ENCODE results near the gene PRDX2.
A peak's percentile ranks its signal among the peaks of the same experiment; 100 is the strongest.
"Not testable (repeated sequence)": the region's sequence is repeated elsewhere in the genome, so short reads cannot be mapped to it uniquely, and the experiment has no call there.

The PRDX2 gene

DNA sequence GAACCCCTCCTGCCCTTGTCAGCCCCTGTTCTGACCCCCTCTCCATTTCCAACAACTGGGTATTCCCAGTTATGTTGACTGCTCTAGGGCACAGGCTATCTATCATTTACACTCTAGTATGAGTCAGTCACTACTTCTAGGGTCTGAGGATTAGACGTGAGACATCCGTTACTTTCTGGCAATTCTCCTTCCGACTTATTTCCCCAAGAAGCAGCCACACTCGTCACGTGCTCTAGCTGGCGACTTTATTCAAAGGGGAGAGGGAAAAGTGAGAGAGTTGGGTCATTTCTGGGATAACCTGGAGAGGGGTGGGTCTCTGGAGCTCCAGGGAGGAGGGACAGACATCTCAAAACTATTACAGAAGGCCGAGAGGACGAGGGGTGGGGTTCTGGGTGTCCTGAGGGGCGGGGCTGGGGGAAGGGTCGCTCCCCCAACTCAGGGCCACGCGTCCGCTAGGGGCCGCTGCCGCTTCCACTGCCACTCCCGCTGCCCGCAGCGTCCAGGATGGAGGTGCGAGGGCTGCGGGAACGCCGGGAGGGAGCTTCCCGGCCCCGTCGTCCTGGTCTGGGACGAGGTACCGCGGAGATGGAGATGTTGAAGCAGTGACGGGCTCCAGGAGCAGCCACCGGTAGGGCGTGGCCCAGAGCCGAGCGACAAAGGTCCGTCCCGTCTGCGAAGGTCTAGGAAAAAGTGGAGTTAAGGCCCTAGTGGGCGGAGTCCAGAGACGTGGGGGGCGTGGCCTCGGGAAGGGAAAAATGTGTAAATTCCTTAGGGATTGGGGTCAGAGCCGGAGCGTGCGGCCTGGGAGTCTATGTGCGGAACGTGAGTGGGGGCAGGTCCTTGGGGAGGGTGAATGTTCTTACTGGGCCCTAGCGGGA is 23.9 kb upstream of the PRDX2 start:
- no peak for DNase-seq

DNA sequence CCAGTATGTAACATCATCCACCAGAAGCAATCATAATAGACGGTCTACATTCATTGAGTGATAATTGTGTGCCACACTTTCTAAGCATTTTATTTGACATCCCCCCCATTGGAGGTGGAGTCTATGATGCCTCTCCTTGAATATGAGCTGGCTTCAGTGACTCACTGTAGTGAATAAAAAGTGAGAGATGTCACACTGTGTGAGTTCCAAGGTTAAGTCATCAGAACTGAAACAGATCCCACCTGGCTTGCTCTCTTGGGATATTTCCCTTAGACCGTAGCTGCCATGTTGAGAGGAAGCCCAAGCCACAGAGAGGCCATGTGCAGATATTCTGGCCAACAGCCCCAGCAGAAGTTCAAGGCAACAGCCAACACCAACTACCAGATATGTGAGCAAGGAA is 20.2 kb upstream of the PRDX2 start:
- no peak for DNase-seq

DNA sequence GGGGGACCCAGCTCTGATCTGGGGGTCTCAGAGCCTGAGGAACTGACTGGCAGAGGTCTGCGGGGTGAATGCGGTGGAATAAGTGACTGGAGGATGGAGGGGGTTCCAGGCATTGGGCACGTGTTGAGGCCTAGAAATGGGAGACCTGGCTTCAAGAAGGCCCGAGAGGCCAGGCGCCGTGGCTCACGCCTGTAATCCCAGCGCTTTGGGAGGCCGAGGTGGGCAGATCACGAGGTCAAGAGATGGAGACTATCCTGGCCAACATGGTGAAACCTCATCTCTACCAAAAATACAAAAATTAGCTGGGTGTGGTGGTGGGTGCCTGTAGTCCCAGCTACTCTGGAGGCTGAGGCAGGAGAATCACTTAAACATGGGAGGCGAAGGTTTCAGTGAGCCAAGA is 16.2 kb upstream of the PRDX2 start:
- DNase-seq: not testable (repeated sequence)

DNA sequence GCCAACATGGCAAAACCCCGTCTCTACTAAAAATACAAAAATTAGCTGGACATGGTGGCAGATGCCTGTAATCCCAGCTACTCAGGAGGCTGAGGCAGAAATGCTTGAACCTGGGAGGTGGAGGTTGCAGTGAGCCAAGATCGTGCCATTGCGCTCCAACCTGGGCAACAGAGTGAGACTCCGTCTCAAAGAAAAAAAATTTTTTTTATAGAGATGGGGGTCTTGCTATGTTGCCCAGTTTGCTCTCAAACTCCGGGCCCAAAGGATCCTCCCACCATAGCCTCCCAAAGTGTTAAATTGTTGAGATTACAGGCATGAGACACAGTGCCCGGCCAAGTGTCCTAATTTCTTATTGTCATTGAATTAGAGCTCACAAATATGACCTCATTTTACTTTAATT is 15.6 kb upstream of the PRDX2 start:
- DNase-seq: not testable (repeated sequence)

DNA sequence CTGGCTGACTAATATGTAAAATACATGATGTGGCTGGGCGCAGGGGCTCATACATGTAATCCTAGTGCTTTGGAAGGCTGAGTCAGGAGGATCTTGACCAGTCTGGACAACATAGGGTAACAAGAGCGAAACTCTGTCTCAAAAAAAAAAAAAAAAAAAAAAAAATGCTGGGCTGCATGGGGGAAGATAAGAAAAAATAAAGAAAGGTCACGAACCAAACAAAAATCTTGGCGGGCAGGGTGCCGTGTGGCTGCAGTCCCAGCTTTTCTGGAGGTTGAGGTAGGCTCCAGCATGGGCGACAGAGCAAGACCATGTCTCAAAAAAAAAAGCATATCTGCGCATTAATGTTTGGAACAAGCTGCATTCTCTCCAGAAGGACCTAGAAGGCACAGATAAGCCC is 13.5 kb upstream of the PRDX2 start:
- no peak for DNase-seq

DNA sequence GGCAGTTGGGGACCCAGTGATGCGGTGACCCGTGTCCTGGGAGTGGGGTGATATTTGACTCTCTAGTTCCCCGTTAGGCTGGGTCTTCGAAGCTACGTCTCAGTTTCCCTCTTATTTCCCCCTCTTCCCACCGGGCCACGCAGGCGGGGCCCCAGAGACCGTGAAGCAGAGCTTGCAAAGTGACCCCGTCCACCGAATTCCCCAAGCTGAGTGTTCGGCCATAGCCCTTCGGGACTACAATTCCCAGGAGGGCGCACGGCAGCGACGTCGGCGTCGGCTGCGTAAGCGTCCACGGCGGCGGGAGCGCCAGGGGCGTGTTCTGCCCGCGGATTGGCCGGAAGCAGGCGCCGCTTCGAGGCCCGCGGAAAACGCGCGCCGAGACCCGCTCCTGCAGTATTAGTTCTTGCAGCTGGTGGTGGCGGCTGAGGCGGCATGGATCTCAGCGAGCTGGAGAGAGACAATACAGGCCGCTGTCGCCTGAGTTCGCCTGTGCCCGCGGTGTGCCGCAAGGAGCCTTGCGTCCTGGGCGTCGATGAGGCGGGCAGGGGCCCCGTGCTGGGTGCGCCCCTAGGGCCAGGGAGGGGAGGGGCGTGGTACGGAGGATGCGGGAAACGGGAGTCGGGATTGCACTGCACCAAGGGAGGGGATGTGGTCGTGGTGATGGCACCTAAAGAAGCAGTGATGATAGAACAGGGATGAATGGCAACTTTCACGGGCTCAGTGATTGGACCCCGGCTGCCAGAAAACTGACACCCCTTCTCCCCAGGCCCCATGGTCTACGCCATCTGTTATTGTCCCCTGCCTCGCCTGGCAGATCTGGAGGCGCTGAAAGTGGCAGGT is 4.9 kb upstream of the PRDX2 start, which contains the start of gene RNASEH2A:
RNASEH2A (plus strand) TSS at position 343 of the 840 bp plus-strand sequence; CDS start at position 433, 90 bp downstream.
- DNase-seq: peak; percentile 85

DNA sequence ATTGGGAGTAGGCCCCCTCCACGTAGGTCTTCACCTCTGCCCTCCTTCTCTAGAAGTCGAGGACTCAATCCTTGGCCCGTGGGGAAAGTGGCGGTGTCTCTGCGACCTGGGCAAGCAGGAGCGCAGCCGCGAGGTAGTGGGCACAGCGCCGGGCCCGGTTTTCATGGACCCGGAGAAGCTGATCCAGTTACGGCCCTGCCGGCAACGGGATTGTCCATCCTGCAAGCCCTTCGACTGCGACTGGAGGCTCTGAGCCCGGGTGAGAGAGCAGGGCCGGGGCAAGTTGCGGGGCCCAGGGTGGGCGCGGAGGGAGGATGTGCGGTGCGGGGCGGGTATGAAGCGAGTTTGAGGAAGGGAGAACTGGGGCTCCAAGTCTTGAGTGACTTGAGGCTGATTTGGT is 2.5 kb upstream of the PRDX2 start:
- no peak for DNase-seq

DNA sequence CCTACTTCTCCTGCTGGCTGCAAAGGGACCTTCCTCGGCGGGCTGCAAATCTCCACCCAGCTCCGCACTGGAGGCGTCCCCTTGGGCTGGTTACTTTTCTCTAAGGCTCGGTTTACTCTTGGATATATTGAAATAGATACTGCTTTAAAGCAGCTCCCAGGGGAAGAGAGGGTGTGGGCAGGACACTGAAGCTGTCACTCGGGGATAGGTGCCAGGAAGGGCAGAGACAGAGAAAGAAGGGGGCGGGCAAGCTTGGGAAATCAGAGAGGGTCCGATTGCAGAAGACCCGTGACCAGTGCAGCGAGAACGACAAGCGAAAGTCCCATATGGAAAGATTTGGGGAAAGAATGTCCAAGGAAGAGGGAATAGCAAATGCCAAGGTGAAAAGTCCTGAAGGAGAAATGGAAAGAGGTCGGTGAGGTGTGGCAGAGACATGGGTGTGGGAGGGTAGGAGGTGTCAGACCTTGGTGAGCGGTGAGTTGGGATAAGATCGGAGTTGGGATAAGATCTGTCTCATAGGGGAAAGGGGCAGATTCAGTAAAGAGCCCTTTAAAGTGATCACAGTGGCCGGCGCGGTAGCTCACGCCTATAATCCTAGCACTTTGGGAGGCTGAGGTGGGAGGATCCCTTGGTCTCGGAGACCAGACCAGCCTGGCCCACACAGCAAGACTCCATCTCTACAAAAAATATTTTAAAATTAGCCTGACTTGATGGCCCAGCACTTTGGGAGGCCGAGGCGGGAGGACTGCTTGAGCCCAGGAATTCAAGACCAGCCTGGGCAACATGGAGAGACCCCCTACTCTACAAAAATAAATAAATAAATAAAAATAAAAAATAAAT is 887 bp upstream of the PRDX2 start:
- no peak for DNase-seq

DNA sequence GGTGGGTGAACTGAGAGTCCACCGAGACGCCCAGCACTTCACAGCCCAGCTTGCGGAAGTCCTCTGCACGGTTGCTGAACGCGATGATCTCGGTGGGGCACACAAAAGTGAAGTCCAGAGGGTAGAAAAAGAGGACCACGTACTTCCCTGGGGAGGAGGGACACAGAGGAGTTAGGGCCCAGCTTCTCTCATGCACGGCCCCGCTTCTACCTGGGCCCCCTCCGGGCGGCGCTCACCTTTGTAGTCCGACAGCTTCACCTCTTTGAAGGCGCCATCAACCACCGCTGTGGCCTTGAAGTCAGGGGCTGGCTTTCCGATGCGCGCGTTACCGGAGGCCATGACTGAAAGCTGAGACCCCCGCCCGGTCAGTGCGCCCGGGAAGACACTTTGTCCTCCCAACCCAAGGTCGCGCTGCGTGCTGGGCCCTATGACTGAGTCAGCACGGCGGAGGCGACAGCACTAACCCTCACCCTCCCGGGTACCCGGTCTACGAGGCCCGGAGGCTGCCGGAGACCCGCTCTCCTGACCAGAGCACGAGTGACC is 606 bp downstream of the PRDX2 start:
- DNase-seq: no peak

DNA sequence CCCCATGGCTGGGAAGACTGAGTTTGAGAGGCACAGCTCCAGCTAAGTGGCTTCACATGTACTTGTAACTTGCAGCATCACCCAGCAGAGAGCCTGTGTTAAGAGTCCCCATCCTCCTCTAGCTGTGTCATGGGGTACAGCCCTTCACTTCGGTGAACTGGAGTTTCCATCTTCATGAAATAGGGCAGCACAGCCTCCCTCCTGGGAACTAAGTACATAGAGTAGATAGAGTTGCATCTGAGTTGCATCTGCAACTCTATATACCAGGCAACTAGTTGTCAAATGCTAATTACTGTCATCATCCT is 1.2 kb downstream of the PRDX2 start:
- no peak for DNase-seq

DNA sequence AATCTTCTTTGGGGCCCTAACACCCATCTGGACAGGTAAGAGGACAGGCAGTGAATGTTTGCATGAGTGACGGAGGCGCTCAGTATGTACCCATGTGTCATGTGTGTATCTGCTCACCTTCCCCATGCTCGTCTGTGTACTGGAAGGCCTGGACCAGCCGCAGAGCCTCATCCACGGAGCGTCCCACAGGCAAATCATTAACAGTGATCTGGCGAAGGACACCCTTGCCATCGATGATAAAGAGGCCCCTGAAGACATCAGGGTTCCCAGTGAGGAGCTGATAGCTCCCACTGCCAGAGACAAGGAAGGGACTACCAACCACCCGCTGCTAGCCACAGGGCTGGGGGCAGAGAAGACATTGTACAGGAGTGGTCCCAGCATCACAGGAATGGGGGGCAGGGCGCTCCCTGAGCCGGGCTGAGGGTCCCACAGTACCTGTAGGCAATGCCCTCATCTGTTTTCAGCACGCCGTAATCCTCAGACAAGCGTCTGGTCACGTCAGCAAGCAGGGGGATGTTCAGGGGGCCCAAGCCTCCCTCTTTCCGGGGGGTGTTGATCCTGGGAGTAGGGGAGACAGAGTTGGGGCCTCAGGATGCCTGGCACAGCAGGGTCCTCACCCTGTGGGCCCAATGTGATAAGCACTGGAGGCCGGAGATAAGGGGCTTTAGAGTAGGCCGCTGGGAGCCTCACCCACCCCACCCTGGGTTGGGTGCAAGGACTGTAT is 1.7 kb downstream of the PRDX2 start:
- no peak for DNase-seq

DNA sequence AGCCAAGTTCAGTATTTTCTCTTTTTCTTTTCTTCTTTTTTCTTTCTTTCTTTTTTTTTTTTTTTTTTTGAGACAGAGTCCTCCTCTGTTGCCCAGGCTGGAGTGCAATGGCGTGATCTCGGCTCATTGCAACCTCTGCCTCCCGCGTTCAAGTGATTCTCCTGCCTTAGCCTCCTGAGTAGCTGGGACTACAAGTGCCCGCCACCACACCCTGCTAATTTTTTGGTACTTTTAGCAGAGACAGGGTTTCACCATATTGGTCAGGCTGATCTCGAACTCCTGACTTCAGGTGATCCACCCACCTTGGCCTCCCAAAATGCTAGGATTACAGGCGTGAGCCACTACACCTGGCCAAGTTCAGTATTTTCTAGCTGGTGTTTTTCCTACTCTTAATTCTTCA is 4.0 kb downstream of the PRDX2 start:
- not testable (repeated sequence) for DNase-seq

DNA sequence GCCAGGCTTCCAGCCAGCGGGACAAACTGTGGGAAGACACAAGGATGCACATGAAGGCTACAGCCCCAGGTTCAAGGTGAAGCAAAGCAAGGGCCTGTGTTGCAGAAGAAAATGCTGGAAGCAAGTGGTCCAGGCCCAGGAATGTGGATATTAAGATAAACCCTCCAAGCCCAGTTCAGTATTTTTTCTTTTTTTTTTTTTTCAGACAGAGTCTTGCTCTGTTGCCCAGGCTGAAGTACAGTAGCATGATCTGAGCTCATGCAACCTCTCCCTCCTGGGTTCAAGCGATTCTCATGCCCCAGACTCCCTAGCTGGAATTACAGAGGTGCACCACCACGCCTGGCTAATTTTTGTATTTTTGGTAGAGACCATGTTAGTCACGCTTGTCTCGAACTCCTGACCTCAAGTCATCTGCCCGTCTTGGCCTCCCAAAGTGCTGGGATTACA is 4.4 kb downstream of the PRDX2 start:
- DNase-seq: no peak

DNA sequence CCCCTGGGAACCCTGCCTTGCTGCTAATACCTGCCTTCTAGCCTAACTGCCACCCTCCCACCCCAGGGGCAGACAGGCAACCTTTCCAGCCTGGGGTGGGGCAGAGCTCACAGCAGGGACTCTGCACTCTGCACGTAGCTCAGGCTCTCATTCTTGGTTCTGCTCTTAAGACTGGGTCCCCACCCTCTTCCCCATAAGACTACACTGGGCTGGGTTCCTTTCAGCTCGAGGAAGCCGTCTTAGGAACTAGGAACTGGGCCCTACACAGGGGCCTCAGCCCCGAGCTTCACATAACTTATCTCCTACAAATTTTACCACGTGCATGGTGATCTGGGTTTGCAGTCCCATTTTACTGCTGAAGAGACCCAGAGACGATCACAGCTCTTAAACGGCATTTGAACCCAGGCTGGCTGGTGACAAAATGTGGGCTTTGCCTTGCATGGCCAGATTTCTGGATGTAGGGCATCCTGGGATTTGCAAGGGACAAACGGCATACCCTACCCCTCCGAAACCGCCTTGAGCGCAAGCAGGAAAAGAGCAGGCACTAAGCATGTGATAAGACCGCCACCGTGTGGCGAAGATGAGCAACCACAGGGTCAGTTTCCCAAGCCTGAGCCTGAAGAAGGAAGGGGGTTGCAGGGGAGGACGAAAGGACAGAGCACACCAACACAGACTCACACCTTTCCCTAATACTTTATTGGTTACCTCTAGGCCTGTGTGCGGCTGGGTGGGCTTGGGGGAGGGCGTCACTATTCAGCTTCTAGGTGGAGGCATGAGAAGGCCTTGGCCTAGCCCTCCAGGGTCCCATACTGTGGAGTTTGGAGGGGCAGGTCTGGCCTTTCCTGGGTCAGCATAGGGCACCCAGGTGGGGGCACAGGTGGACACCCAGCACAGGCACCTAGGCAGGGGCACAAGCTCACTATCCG is 5.2 kb downstream of the PRDX2 start:
- peak; percentile 74 for DNase-seq

DNA sequence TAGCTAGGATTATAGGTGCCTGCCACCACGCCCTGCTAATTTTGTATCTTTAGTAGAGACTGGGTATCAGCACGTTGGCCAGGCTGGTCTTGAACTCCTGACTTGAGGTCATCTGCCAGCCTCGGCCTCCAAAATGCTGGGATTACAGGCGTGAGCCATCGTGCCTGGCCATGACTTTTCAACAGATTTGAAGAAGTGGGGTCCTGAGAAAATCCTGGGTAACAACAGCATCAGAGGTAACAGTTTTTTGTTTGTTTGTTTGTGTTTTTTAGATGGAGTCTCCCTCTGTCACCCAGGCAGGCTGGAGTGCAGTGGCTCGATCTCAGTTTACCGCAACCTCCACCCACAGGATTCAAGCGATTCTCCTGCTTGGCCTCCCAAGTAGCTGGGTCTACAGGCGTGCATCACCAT is 6.6 kb downstream of the PRDX2 start:
- DNase-seq: no peak

DNA sequence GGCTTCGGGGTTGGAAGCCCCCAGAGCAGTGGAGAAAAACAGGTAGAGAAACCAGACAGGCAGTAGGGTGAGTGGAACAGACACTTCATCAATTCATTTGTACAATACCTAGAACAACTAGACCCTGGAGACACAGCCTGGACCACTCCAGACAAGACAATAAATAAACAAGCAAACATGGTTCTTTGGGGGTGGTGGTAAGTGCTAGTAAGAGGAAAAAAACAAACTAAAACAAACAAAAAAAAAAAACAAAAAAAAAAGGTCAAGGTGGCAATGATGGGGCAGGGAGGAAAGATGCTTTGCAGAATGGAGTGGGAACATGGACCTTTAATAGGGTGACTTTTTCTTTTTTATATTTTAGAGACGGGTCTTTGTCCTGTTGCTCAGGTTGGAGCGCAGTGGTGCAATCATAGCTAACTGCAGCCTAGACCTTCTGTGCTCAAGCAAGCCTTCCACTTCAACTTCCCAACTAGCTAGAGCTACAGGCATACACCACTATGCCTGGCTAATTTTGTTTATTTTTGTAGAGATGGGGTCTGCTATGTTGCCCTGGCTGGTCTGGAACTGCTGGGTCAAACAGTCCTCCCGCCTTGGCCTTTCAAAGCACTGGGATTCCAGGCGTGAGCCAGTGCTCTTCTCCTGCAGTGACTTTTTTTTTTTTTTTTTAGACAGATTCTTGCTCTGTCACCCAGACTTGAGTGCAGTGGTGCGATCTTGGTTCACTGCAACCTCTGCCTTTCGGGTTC is 7.2 kb downstream of the PRDX2 start:
- DNase-seq: no peak

DNA sequence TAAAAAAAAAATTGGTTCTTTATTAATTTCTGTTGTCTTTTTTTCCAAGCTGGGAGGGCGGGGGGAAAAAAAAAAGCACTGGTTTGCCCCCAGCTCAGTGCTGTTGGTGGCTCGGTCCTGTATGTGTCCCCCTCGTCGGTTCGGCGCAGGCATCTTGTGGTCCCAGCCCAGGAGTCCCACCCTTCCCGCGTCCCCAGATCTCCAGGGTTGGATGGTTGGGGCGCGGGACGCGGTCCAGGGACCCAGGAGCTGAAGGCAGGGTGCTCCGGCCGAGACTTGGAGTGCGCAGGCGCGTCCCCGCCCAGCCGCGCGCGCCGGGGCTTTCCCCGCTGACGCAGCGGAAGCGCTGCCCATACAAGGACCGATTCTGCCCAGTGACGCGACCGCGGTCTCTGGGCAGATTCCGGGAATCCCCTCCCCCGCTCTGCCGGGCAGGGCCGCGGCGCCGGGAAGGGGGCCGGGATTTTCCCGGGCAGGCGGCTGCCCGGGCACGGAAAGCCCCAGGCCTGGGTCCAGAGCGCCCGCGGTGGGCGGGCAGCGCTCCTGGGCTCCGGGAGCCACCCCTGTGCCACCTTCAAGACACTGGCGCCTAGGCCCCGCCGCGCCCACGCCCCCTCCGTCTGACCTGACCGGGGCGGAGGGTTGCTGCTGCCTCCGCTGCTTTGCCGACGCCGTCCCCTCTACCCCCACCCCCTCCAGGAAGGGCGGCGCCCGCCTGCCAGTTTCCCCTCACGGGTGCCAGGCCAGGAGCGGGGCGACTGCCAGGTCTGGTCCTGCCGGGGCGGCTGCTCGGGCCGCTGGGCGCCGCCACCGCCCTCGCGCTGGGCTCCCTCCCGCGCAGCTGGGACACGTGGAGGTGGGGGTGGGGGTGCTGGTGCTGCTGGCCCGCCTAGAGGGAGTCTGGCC is 8.1 kb downstream of the PRDX2 start:
- DNase-seq: peak; percentile 96

DNA sequence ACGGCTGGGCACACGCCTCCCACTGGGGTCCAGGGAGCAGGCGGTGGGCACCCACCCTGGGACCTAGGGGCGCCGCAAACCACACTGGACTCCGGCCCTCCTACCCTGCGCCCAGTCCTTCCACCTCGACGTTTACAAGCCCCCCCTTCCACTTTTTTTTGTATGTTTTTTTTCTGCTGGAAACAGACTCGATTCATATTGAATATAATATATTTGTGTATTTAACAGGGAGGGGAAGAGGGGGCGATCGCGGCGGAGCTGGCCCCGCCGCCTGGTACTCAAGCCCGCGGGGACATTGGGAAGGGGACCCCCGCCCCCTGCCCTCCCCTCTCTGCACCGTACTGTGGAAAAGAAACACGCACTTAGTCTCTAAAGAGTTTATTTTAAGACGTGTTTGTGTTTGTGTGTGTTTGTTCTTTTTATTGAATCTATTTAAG is 8.7 kb downstream of the PRDX2 start:
- DNase-seq: no peak
